ENCODE data around the gene SEMA5B. TPM values are rescaled to one million over a fixed set of nuclear protein-coding genes. Genes with fewer than 3 reads are reported as not detected.

Gene SEMA5B
- total RNA-seq, 1 experiment from 2014 or later: 9.4 TPM

DNA sequence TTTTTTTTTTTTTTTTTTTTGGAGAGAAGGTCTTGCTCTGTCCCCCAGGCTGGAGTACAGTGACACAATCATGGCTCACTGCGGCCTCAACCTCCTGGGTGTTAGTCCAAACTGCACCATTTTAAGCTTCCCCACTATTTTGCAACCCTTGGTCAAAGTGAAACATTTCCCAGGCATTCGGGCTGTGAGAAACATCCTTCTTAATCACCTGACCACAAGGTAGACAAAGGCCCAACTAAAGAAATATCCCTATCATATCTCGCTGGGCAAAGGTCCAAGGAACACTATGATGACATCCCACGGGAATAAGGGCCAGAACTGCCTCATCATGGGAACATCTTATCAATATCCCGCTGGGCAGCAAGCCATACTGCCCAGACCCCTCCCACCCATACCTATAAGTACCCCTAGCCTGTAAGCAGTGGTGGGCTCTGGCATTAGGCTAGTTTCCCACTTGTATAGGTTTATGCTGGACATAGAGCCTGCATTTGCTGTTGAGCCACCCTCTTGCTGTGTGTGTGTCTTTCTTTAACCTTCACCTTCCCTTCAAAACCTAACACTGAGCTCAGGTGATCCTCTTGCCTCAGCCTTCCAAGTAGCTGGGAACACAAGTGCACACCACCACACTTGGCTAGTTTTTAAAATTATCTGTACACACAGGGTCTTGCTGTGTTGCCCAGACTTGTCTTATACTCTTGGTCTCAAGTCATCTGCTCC, 95.2 kb downstream of the SEMA5B start:
- Histone ChIP-seq H2BK20ac (ENCODE audit: low read depth, low read length, poor library complexity, severe bottlenecking) (no peak overlapping the region), H3K9ac (ENCODE audit: extremely low read depth, insufficient read length, low read length) (no peak overlapping the region), H3K9me3 (ENCODE audit: control insufficient read depth, low read depth, low read length) (no peaks in the 10 kb centered on the region), H4K5ac (ENCODE audit: insufficient read length, low read depth, low read length) (no peak overlapping the region), H4K8ac (replicated peaks; ENCODE audit: insufficient read length, low read depth, low read length) (no peak overlapping the region), H2BK120ac (ENCODE audit: low read depth, low read length, poor library complexity, severe bottlenecking) (no peak overlapping the region), H3K79me1 (ENCODE audit: insufficient read depth, low read depth, low read length, poor library complexity, severe bottlenecking) (no peaks in the 10 kb centered on the region), H3T11ph (ENCODE audit: low read length) (no peak overlapping the region), H3K23ac (ENCODE audit: insufficient read length, low read depth, low read length) (no peak overlapping the region), H3K23me2 (ENCODE audit: insufficient read length, low read depth, low read length, poor library complexity, severe bottlenecking) (no peaks in the 10 kb centered on the region), H3K14ac (ENCODE audit: insufficient read depth, low read length) (no peak overlapping the region), H3K4me2 (ENCODE audit: insufficient read depth, insufficient read length, low read length) (no peak overlapping the region), H4K91ac (ENCODE audit: insufficient read length, low read depth, low read length) (no peak overlapping the region), H2AFZ (ENCODE audit: low read length) (no peak overlapping the region), H2BK12ac (ENCODE audit: insufficient read length, low read depth, low read length) (no peak overlapping the region), H3K27me3 (ENCODE audit: insufficient read depth, low read length) (no peaks in the 10 kb centered on the region), H2BK5ac (ENCODE audit: insufficient read length, low read length) (no peak overlapping the region), H3K27ac (ENCODE audit: insufficient read length, low read depth, low read length) (no peak overlapping the region), H3K18ac (ENCODE audit: insufficient read length, low read depth, low read length) (no peak overlapping the region), H3K4me1 (ENCODE audit: insufficient read depth, low read length) (no peaks in the 10 kb centered on the region), H3K56ac (ENCODE audit: insufficient read length, low read depth, low read length) (no peak overlapping the region), H4K20me1 (ENCODE audit: control insufficient read depth, insufficient read depth, insufficient read length) (no peaks in the 10 kb centered on the region), H2AK5ac (ENCODE audit: insufficient read length, low read length) (no peak overlapping the region), H2BK15ac (ENCODE audit: low read depth, low read length) (no peak overlapping the region), H3K4ac (ENCODE audit: low read depth, low read length) (no peak overlapping the region), H3K79me2 (ENCODE audit: insufficient read depth, low read length) (no peaks in the 10 kb centered on the region)
- no CpG with 5 or more reads among the region's 5 CpGs for WGBS (ENCODE audit: extremely low coverage, insufficient read length, low lambda C conversion rate)
- Mint-ChIP-seq H3K27me3 (ENCODE audit: low read depth) (peaks cover 1% of the 10 kb centered on the region; the same call in 1 of the 2 replicates), H3K36me3 (ENCODE audit: insufficient read depth in 1 of 3, low read depth in 3 of 3) (no peaks in the 10 kb centered on the region), H3K27ac (no peak overlapping the region), H3K4me3 (no peak overlapping the region), H3K9me3 (no peaks in the 10 kb centered on the region), H3K4me1 (no peaks in the 10 kb centered on the region)
- DNase-seq: no peak
- TF ChIP-seq CTCF (conservative IDR thresholded peaks at IDR 0.05): no peak

Measured in H9 (cell line).